H9 (cell line): ENCODE data around the gene MAP2K1. TPM values are rescaled to one million over a fixed set of nuclear protein-coding genes. Genes with fewer than 3 reads are reported as not detected.

Experiments used
- DNase-seq: peaks from one replicate; pipeline ENCODE4 v3.0.0-alpha.2; 2017
- H2AFZ ChIP-seq: one replicate; pipeline ENCODE4 v1.6.1; 2013; ENCODE audit warnings: mild to moderate bottlenecking, low read length, control low read depth, moderate library complexity
- H2AK5ac ChIP-seq: 2 replicates; pipeline ENCODE4 v1.6.1; 2013; ENCODE audit warnings: low read length, control low read depth, mixed read lengths; ENCODE audit not compliant: insufficient read length
- H2BK120ac ChIP-seq: one replicate; pipeline ENCODE4 v1.6.1; 2013; ENCODE audit warnings: low read depth, mild to moderate bottlenecking, low read length, control low read depth, inconsistent platforms; ENCODE audit not compliant: poor library complexity, severe bottlenecking
- H2BK12ac ChIP-seq: 2 replicates; pipeline ENCODE4 v1.6.1; 2013; ENCODE audit warnings: low read length, control low read depth, mixed read lengths, low read depth; ENCODE audit not compliant: insufficient read length
- H2BK15ac ChIP-seq: 2 replicates; pipeline ENCODE4 v1.6.1; 2013; ENCODE audit warnings: low read depth, low read length, control low read depth
- H2BK20ac ChIP-seq: one replicate; pipeline ENCODE4 v1.6.1; 2013; ENCODE audit warnings: low read depth, mild to moderate bottlenecking, low read length, control low read depth, inconsistent platforms; ENCODE audit not compliant: poor library complexity, severe bottlenecking
- H2BK5ac ChIP-seq: 2 replicates; pipeline ENCODE4 v1.6.1; 2013; ENCODE audit warnings: low read length, control low read depth, mixed read lengths; ENCODE audit not compliant: insufficient read length
- H3K14ac ChIP-seq: 2 replicates; pipeline ENCODE4 v1.6.1; 2013; ENCODE audit warnings: low read length, control low read depth; ENCODE audit not compliant: insufficient read depth
- H3K18ac ChIP-seq: 2 replicates; pipeline ENCODE4 v1.6.1; 2013; ENCODE audit warnings: low read depth, mild to moderate bottlenecking, mixed read lengths, low read length, control low read depth; ENCODE audit not compliant: insufficient read length
- H3K23ac ChIP-seq: 2 replicates; pipeline ENCODE4 v1.6.1; 2013; ENCODE audit warnings: low read length, control low read depth, mixed read lengths, low read depth; ENCODE audit not compliant: insufficient read length
- H3K23me2 ChIP-seq: 2 replicates; pipeline ENCODE4 v1.6.1; 2013; ENCODE audit warnings: low read depth, mild to moderate bottlenecking, mixed read lengths, low read length, control low read depth; ENCODE audit not compliant: insufficient read length, poor library complexity, severe bottlenecking
- H3K27ac ChIP-seq: 2 replicates; pipeline ENCODE4 v1.5.1; 2013; ENCODE audit warnings: low read length, control low read depth, mixed read lengths, low read depth; ENCODE audit not compliant: insufficient read length
- H3K27me3 ChIP-seq: 2 replicates; pipeline ENCODE4 v1.6.1; 2013; ENCODE audit warnings: low read length, control low read depth, inconsistent platforms; ENCODE audit not compliant: insufficient read depth
- H3K4ac ChIP-seq: 2 replicates; pipeline ENCODE4 v1.6.1; 2013; ENCODE audit warnings: low read depth, mild to moderate bottlenecking, control low read depth, inconsistent platforms, low read length, moderate library complexity
- H3K4me1 ChIP-seq: 2 replicates; pipeline ENCODE4 v1.6.1; 2013; ENCODE audit warnings: low read length, control low read depth, inconsistent platforms; ENCODE audit not compliant: insufficient read depth
- H3K4me2 ChIP-seq: 2 replicates; pipeline ENCODE4 v1.6.1; 2013; ENCODE audit warnings: low read length, control low read depth, mixed read lengths; ENCODE audit not compliant: insufficient read length, insufficient read depth
- H3K56ac ChIP-seq: 2 replicates; pipeline ENCODE4 v1.6.1; 2013; ENCODE audit warnings: low read depth, mild to moderate bottlenecking, mixed read lengths, low read length, control low read depth; ENCODE audit not compliant: insufficient read length
- H3K79me1 ChIP-seq: 2 replicates; pipeline ENCODE4 v1.6.1; 2013; ENCODE audit warnings: low read depth, mild to moderate bottlenecking, moderate library complexity, low read length, control low read depth, inconsistent platforms; ENCODE audit not compliant: insufficient read depth, poor library complexity, severe bottlenecking
- H3K79me2 ChIP-seq: 2 replicates; pipeline ENCODE4 v1.6.1; 2013; ENCODE audit warnings: low read length, control low read depth, inconsistent platforms; ENCODE audit not compliant: insufficient read depth
- H3K9ac ChIP-seq: 2 replicates; pipeline ENCODE4 v1.6.1; 2013; ENCODE audit warnings: low read length, control low read depth, mixed read lengths; ENCODE audit not compliant: insufficient read length; ENCODE audit errors: extremely low read depth
- H3K9me3 ChIP-seq: one replicate; pipeline ENCODE4 v1.6.1; 2013; ENCODE audit warnings: low read depth, low read length, inconsistent platforms; ENCODE audit not compliant: control insufficient read depth
- H3T11ph ChIP-seq: one replicate; pipeline ENCODE4 v1.6.1; 2013; ENCODE audit warnings: mild to moderate bottlenecking, low read length, control low read depth, inconsistent platforms
- H4K20me1 ChIP-seq: one replicate; pipeline ENCODE4 v1.6.1; 2013; ENCODE audit not compliant: control insufficient read depth, insufficient read length, insufficient read depth
- H4K5ac ChIP-seq: 2 replicates; pipeline ENCODE4 v1.6.1; 2013; ENCODE audit warnings: low read depth, mild to moderate bottlenecking, mixed read lengths, low read length, control low read depth; ENCODE audit not compliant: insufficient read length
- H4K8ac ChIP-seq: replicated peaks from 2 replicates; pipeline ENCODE4 v1.6.1; 2013; ENCODE audit warnings: low read length, control low read depth, mixed read lengths, low read depth; ENCODE audit not compliant: insufficient read length
- H4K91ac ChIP-seq: 2 replicates; pipeline ENCODE4 v1.6.1; 2013; ENCODE audit warnings: low read depth, mild to moderate bottlenecking, moderate library complexity, mixed read lengths, low read length, control low read depth; ENCODE audit not compliant: insufficient read length
- H3K27ac Mint-ChIP-seq, 3 experiments: 2 replicates in 2 of 3; 3 replicates in 1 of 3; pipeline ENCODE4 v1.8.0; 2020 to 2021; ENCODE audit warnings: mixed read lengths in 3 of 3, mild to moderate bottlenecking in 1 of 3, moderate library complexity in 1 of 3
- H3K27me3 Mint-ChIP-seq: 2 replicates; pipeline ENCODE4 v1.8.0; 2021; ENCODE audit warnings: low read depth, mild to moderate bottlenecking, moderate library complexity, mixed read lengths
- H3K36me3 Mint-ChIP-seq, 3 experiments: 2 replicates in 2 of 3; 3 replicates in 1 of 3; pipeline ENCODE4 v1.8.0; 2020 to 2021; ENCODE audit warnings: low read depth in 3 of 3, mixed read lengths in 3 of 3; ENCODE audit not compliant: insufficient read depth in 1 of 3
- H3K4me1 Mint-ChIP-seq, 2 experiments: 2 replicates each; pipeline ENCODE4 v1.8.0; 2020; ENCODE audit warnings: mixed read lengths in 2 of 2
- H3K4me3 Mint-ChIP-seq, 2 experiments: 2 replicates in 1 of 2; 3 replicates in 1 of 2; pipeline ENCODE4 v1.8.0; 2020 to 2021; ENCODE audit warnings: mild to moderate bottlenecking in 2 of 2, mixed read lengths in 2 of 2, moderate library complexity in 1 of 2
- H3K9me3 Mint-ChIP-seq, 2 experiments: 2 replicates in 1 of 2; 3 replicates in 1 of 2; pipeline ENCODE4 v1.8.0; 2020; ENCODE audit warnings: mild to moderate bottlenecking in 2 of 2, mixed read lengths in 2 of 2, moderate library complexity in 1 of 2
- WGBS: extraction: QIAGEN DNeasy Blood & Tissue Kit; methylation state at CpG from one replicate; pipeline ENCODE4 v1.1.7; 2013; ENCODE audit warnings: missing lambda C conversion rate, low lambda C conversion rate, mixed read lengths; ENCODE audit not compliant: insufficient read length; ENCODE audit errors: extremely low coverage; 5-methylcytosine and 5-hydroxymethylcytosine counted together
- total RNA-seq: library from RNA; stranded (reverse); gene quantifications from 2 replicates; pipeline ENCODE4 v1.2.1, GENCODE V29; 2021
- TF ChIP-seq, protein P1 (sequence below): fragments of 200-600 bp; sonication (generic); conservative IDR thresholded peaks from 3 replicates; pipeline ENCODE4 v1.8.0; 2021; ENCODE audit warnings: antibody characterized with exemption, mild to moderate bottlenecking

MAP2K1 gene
- total RNA-seq, 1 experiment from 2014 or later, result 50.8 TPM

- Histone ChIP-seq H3K9ac (no peak overlapping the region), H2BK12ac (no peak overlapping the region), H3K23me2 (no peaks in the 10 kb centered on the region), H2BK20ac (no peak overlapping the region), H2BK15ac (no peak overlapping the region), H3K14ac (no peak overlapping the region), H2AK5ac (no peak overlapping the region), H3T11ph (no peak overlapping the region), H3K4ac (no peak overlapping the region), H2BK120ac (no peak overlapping the region), H3K27me3 (no peaks in the 10 kb centered on the region), H3K4me2 (no peak overlapping the region), H4K20me1 (no peaks in the 10 kb centered on the region), H3K9me3 (no peaks in the 10 kb centered on the region), H3K79me2 (peaks cover 20% of the 10 kb centered on the region; the same call in 1 of the 2 replicates), H4K91ac (no peak overlapping the region), H3K23ac (no peak overlapping the region), H3K56ac (no peak overlapping the region), H4K8ac (no peak overlapping the region), H4K5ac (no peak overlapping the region), H2AFZ (no peak overlapping the region), H3K79me1 (peaks cover 8% of the 10 kb centered on the region), H2BK5ac (no peak overlapping the region), H3K4me1 (peaks cover 7% of the 10 kb centered on the region; the same call in 1 of the 2 replicates), H3K18ac (no peak overlapping the region), H3K27ac (no peak overlapping the region)
- Mint-ChIP-seq H3K9me3 (peaks cover 8 to 10% of the 10 kb centered on the region in 2 experiments; a peak in 4 of 5 replicates), H3K4me3 (no peak overlapping the region), H3K4me1 (peaks cover 34 to 36% of the 10 kb centered on the region in 2 experiments), H3K27me3 (no peaks in the 10 kb centered on the region), H3K36me3 (peaks cover 9 to 11% (median 10%) of the 10 kb centered on the region in 3 experiments), H3K27ac (peak overlapping the region in 2 of 3 experiments; percentile 39 to 66; a peak in 2 of 7 replicates)
- DNase-seq, result no peak
- TF ChIP-seq, protein P1, sequence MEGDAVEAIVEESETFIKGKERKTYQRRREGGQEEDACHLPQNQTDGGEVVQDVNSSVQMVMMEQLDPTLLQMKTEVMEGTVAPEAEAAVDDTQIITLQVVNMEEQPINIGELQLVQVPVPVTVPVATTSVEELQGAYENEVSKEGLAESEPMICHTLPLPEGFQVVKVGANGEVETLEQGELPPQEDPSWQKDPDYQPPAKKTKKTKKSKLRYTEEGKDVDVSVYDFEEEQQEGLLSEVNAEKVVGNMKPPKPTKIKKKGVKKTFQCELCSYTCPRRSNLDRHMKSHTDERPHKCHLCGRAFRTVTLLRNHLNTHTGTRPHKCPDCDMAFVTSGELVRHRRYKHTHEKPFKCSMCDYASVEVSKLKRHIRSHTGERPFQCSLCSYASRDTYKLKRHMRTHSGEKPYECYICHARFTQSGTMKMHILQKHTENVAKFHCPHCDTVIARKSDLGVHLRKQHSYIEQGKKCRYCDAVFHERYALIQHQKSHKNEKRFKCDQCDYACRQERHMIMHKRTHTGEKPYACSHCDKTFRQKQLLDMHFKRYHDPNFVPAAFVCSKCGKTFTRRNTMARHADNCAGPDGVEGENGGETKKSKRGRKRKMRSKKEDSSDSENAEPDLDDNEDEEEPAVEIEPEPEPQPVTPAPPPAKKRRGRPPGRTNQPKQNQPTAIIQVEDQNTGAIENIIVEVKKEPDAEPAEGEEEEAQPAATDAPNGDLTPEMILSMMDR, result no peak
- WGBS, result no CpG with 5 or more reads among the region's 3 CpGs
Measured at GRCh38 chr15:66419471-66419870, 32.8 kb downstream of the MAP2K1 start.
